GM10248 (cell line): ENCODE data around the gene HOXB9.

Source experiments
- CTCF ChIA-PET: fragments of 300-600 bp; sonication (Branson Sonifier 250); formaldehyde crosslinking; extraction: SDS; loops from one replicate; lab custom pipeline; 2021; ENCODE audit warnings: antibody characterized with exemption; lab: Yijun Ruan, JAX
- POLR2A ChIA-PET: fragments of 350-650 bp; sonication (Branson Sonifier 250); formaldehyde crosslinking; extraction: SDS; loops from one replicate; lab custom pipeline; 2020; ENCODE audit warnings: antibody characterized with exemption; lab: Yijun Ruan, JAX
- DNase-seq: peaks from one replicate; pipeline ENCODE4 v3.0.0; 2012; ENCODE audit errors: extremely low spot score
- TF ChIP-seq, protein P1 (sequence below): IDR thresholded peaks from 2 replicates; pipeline ENCODE4 v1.5.1; 2012; ENCODE audit warnings: mild to moderate bottlenecking, low read depth; ENCODE audit errors: extremely low read depth, missing control alignments, control extremely low read depth

Gene HOXB9

DNA sequence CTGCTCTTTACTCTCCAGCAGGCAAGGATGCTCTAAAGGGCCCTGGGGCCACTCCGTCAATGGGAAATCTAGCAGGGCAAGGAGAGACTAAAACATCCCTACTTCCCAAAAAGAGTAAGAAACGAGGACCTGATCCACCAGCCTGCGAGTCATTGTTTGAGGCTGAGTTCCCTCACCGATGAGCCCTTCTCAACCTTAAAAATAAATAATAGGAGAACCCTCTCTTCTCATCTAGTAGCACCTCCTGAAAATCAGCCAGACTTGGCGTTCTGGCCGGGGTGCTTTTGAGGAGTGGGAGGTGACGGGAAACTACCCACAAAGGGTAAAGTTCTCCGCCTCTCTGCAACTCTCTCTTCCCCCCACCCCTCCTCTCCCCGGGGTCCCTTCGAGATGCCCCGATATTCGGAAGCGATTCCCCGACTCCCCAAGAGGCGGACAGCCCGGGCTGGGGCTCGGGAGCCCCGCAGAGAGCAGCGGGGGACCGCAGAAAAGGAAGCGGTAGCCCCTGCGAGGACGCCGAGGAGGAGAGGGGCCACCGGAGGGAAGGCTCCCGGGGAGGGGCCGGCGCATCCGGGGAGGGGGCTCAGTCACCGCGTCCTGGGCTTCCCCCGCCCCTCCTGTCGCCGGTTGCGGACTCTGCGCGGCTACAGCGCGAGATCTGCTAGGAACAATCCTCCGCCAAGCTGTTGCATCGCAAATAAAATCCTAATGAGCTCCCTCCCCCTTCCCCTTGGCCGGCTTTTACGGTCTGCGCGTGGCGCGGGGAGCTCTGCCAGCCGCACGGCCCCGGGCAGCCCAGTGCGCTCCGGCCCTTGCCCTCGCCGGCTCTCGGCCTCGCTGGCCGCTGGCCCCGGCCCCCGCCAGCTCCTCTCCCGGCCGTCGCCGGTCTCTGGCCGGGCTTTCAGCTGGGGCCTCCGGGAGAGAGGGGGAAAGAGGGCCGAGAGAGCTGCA, 1.3 kb downstream of the HOXB9 start:
- ChIA-PET POLR2A (no interaction called here), CTCF (interaction anchor here (0.8 to 6.1 kb wide), 19 partner anchors 10 to 599 kb away, joined by 3 to 31 read pairs (median 5); partner anchors contain the start of genes HOXB3, HOXB5 and HOXB8)
- TF ChIP-seq, protein P1, sequence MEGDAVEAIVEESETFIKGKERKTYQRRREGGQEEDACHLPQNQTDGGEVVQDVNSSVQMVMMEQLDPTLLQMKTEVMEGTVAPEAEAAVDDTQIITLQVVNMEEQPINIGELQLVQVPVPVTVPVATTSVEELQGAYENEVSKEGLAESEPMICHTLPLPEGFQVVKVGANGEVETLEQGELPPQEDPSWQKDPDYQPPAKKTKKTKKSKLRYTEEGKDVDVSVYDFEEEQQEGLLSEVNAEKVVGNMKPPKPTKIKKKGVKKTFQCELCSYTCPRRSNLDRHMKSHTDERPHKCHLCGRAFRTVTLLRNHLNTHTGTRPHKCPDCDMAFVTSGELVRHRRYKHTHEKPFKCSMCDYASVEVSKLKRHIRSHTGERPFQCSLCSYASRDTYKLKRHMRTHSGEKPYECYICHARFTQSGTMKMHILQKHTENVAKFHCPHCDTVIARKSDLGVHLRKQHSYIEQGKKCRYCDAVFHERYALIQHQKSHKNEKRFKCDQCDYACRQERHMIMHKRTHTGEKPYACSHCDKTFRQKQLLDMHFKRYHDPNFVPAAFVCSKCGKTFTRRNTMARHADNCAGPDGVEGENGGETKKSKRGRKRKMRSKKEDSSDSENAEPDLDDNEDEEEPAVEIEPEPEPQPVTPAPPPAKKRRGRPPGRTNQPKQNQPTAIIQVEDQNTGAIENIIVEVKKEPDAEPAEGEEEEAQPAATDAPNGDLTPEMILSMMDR, result no peak
- DNase-seq, result no peak

DNA sequence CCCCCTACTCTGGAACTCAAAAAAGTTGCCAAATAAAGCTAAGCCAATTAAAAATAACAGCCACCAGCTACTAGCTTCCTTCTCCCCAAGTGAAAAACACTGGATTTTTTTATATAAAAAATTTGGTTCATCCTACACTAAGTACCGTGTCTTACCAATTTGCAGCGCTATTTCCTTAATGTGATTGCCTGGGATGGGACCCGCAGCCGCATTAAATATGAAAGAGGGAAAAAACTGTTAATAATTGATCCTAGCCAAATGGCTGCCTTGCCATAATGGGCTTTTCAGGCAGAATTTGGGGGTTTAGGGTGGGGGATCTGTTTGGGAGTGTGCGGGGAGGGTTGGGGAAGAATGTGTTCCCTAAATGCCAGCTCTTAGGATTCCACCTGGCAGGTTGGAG, 2.0 kb downstream of the HOXB9 start:
- CTCF ChIA-PET, result interaction anchor here (0.9 to 6.1 kb wide), 9 partner anchors 9 to 588 kb away, joined by 3 to 31 read pairs (median 5); partner anchors contain the start of genes HOXB5 and HOXB8
- DNase-seq, result no peak
- TF ChIP-seq, protein P1, result no peak
- POLR2A ChIA-PET, result no interaction called here

DNA sequence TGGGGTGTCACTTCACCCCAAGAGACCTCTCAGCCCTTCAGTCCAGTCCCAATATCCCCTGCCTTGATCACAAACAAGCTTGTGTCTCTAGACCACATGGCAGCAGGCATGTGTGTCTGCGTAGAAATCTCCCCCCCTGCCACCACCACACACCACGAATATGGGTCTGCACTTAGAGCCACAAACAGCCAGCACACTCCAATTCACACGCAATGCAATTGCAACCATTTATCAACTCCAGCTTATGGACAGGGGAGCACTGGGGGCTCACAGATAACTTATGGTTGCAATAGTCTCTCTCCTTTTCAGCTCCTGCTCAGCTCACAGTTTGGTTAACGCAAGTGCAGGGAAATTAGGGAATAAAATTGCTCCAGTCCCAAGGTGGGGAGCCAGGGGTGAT, 2.6 kb downstream of the HOXB9 start:
- TF ChIP-seq, protein P1, result no peak
- no peak for DNase-seq
- POLR2A ChIA-PET, result no interaction called here
- CTCF ChIA-PET, result interaction anchor here (0.9 to 6.1 kb wide), 12 partner anchors 9 to 587 kb away, joined by 3 to 31 read pairs (median 4); partner anchors contain the start of genes HOXB5 and HOXB8

DNA sequence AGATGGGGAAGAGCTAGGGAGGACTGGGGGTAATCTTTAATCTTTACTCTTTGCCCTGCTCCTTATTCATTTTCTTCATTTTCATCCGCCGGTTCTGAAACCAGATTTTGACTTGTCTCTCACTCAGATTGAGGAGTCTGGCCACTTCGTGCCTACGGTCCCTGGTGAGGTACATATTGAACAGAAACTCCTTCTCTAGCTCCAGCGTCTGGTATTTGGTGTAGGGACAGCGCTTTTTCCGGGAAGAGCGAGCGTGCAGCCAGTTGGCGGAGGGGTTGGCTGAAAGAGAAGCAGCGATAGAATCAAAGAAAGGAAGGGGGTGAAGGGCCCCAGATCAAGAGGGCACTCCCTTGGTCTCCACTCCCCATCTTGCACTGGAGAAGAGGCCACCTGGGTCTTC, 3.3 kb downstream of the HOXB9 start:
- DNase-seq, result no peak
- POLR2A ChIA-PET, result no interaction called here
- TF ChIP-seq, protein P1, result no peak
- CTCF ChIA-PET, result interaction anchor here (0.8 to 6.1 kb wide), 14 partner anchors 8 to 779 kb away, joined by 3 to 31 read pairs (median 4); partner anchors contain the start of genes HOXB5 and HOXB8

DNA sequence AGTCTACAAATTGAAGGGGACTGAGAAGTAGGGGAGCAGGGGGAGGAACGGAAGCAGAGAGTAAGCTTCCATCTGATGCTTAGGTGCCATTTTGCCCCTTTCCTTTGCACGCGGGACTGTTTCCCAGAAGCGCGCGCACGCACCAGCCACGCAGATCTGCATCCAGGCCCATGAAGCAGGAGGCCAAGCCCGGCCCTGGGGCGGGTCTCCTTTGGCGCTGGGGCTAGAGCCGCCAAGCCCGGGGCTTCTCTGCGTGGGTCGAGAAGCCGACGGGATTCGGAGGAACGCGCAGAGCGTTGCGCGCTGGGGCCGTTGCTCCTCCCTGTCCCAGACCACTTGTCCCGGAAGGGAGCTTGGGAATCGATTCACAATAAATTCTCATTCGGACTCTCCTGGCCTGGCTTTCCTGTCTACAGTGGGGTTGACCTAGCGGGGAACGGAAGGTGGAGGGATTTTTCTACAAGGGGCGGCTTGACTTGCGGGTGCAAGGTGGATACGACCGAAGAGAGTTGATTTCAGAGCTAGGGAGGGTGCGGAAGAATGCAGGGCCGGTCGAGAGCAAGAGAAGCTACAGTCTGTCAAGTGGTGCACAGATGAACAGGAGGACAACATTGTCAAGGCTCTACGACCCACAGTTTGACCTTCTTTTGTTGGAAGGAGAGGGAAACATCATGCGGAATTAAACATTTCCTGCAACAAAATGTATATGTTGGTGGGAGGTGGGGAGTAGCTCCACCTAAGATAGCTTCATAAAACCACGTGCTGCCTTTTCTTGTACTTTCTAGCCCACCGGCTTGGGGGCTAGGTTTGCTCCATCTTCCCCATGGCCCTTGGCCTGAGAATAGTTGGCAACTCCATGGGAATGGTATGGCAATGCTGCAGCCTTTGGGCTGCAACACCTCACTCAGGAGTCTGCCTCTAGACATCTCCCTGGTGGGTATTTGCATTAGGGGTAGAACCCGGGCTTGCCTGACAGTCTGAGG, 4.5 kb downstream of the HOXB9 start:
- no peak for DNase-seq
- POLR2A ChIA-PET, result no interaction called here
- CTCF ChIA-PET, result interaction anchor here (1.0 to 3.9 kb wide), 8 partner anchors 9 to 778 kb away, joined by 3 to 17 read pairs (median 4); partner anchors contain the start of gene HOXB5
- TF ChIP-seq, protein P1, result no peak
